ENCODE results near the gene CERS6. TPM values are rescaled to one million over a fixed set of nuclear protein-coding genes. Genes with fewer than 3 reads are reported as not detected.

Gene CERS6
- total RNA-seq, 4 donors from 2014 or later, result 35.7 to 60.6 (median 39.2) TPM

GRCh38 chr2:168529900-168530561 is 74.0 kb downstream of the CERS6 start:
- no peaks in the 10 kb centered on the region for H3K9me3 ChIP-seq
- intact Hi-C loops (cut with DNase I), result no loop called here
- no peak for DNase-seq
- H3K27ac ChIP-seq, result no peak overlapping the region
- H3K4me1 ChIP-seq, result peaks cover 0 to 19% of the 10 kb centered on the region in 2 donors
- no peaks in the 10 kb centered on the region for H3K36me3 ChIP-seq
- no peak overlapping the region for H3K4me3 ChIP-seq (replicated peaks in 1 of 3)
- no peaks in the 10 kb centered on the region for H3K27me3 ChIP-seq
- 78 to 95% methylated on average over 8 of the region's 8 CpGs for WGBS, 2 donors
- TF ChIP-seq POLR2A (IDR thresholded peaks at IDR 0.05), result no peak
- TF ChIP-seq CTCF (IDR thresholded peaks at IDR 0.05), result no peak

- TF ChIP-seq CTCF (IDR thresholded peaks at IDR 0.05) (no peak), POLR2A (IDR thresholded peaks at IDR 0.05) (no peak)
- 74 to 79% methylated on average over 4 of the region's 4 CpGs for WGBS, 2 donors
- Histone ChIP-seq H3K4me1 (peaks cover 0 to 17% of the 10 kb centered on the region in 2 donors), H3K27ac (no peak overlapping the region), H3K4me3 (replicated peaks in 1 of 3) (no peak overlapping the region), H3K9me3 (no peaks in the 10 kb centered on the region), H3K36me3 (no peaks in the 10 kb centered on the region), H3K27me3 (no peaks in the 10 kb centered on the region)
- DNase-seq, result no peak
- intact Hi-C loops (cut with DNase I), result no loop called here
Measured at GRCh38 chr2:168530982-168531622, 75.0 kb downstream of the CERS6 start.

GRCh38 chr2:168534926-168535325 is 78.9 kb downstream of the CERS6 start:
- Histone ChIP-seq H3K9me3 (no peaks in the 10 kb centered on the region), H3K27me3 (no peaks in the 10 kb centered on the region), H3K4me3 (replicated peaks in 1 of 3) (no peak overlapping the region), H3K4me1 (peaks cover 0 to 3% of the 10 kb centered on the region in 2 donors), H3K27ac (no peak overlapping the region), H3K36me3 (no peaks in the 10 kb centered on the region)
- no peak for TF ChIP-seq POLR2A (IDR thresholded peaks at IDR 0.05)
- TF ChIP-seq CTCF (IDR thresholded peaks at IDR 0.05), result no peak
- 90 to 100% methylated on average over 3 to 4 of the region's 7 CpGs for WGBS, 2 donors
- DNase-seq, result no peak
- intact Hi-C loops (cut with DNase I), result no loop called here

- no peak overlapping the region for H3K4me3 ChIP-seq (replicated peaks in 1 of 3)
- no peaks in the 10 kb centered on the region for H3K9me3 ChIP-seq
- 91 to 96% methylated on average over 2 of the region's 2 CpGs for WGBS, 2 donors
- no peaks in the 10 kb centered on the region for H3K27me3 ChIP-seq
- no peak for DNase-seq
- peaks cover 5% of the 10 kb centered on the region in 2 donors for H3K4me1 ChIP-seq
- no peak overlapping the region for H3K27ac ChIP-seq
- TF ChIP-seq CTCF (IDR thresholded peaks at IDR 0.05) (no peak), POLR2A (IDR thresholded peaks at IDR 0.05) (no peak)
- intact Hi-C loops (cut with DNase I), result no loop called here
- no peaks in the 10 kb centered on the region for H3K36me3 ChIP-seq
Measured at GRCh38 chr2:168536925-168537466, 80.9 kb downstream of the CERS6 start.

GRCh38 chr2:168538133-168538532 is 82.1 kb downstream of the CERS6 start:
- 100% methylated on average over 1 of the region's 1 CpG for WGBS, 2 donors
- TF ChIP-seq POLR2A (IDR thresholded peaks at IDR 0.05), result no peak
- TF ChIP-seq CTCF (IDR thresholded peaks at IDR 0.05), result no peak
- peaks cover 5% of the 10 kb centered on the region in 2 donors for H3K4me1 ChIP-seq
- no peaks in the 10 kb centered on the region for H3K36me3 ChIP-seq
- no peaks in the 10 kb centered on the region for H3K27me3 ChIP-seq
- no peaks in the 10 kb centered on the region for H3K9me3 ChIP-seq
- no peak overlapping the region for H3K27ac ChIP-seq
- no peak overlapping the region for H3K4me3 ChIP-seq (replicated peaks in 1 of 3)
- DNase-seq, result no peak
- intact Hi-C loops (cut with DNase I), result no loop called here

Data from thyroid gland (tissue), 4 donors.